ENCODE results near the gene CTLA4. TPM values are rescaled to one million over a fixed set of nuclear protein-coding genes. Genes with fewer than 3 reads are reported as not detected.

Gene CTLA4
- polyA plus RNA-seq, 1 donor (not counting 4 experiments of a cell fraction or from before 2014, with no cell fraction given): not detected

DNA sequence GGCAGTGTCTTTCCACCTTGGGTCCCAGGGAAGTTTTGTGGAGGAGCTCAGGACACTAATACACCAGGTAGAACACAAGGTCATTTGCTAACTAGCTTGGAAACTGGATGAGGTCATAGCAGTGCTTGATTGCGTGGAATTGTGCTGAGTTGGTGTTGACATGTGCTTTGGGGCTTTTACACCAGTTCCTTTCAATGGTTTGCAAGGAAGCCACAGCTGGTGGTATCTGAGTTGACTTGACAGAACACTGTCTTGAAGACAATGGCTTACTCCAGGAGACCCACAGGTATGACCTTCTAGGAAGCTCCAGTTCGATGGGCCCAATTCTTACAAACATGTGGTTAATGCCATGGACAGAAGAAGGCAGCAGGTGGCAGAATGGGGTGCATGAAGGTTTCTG is 5.9 kb downstream of the CTLA4 start:
- FAIRE-seq (no peak), DNase-seq (ENCODE audit: low read depth, low spot score) (no peak)
- dilution Hi-C loops (cut with MboI; ENCODE audit: extremely low pct_ligation_motif_present, low sequenced_read_pairs): no loop called here
- H3K79me2 ChIP-seq (ENCODE audit: control insufficient read depth, insufficient read depth, low read length): no peaks in the 10 kb centered on the region
- no peaks in the 10 kb centered on the region for H3K36me3 ChIP-seq (ENCODE audit: control insufficient read depth in 2 of 2, extremely low read depth in 1 of 2, insufficient read depth in 2 of 2, low read length in 2 of 2)
- H4K20me1 ChIP-seq (ENCODE audit: control insufficient read depth, extremely low read depth, insufficient read depth, low read length): no peaks in the 10 kb centered on the region
- no peak overlapping the region for H3K4me2 ChIP-seq (ENCODE audit: control insufficient read depth, extremely low read depth, insufficient read depth, low read depth, low read length)
- no peak for TF ChIP-seq EZH2 (IDR thresholded peaks at IDR 0.05; ENCODE audit: low read length)
- TF ChIP-seq, protein P1, sequence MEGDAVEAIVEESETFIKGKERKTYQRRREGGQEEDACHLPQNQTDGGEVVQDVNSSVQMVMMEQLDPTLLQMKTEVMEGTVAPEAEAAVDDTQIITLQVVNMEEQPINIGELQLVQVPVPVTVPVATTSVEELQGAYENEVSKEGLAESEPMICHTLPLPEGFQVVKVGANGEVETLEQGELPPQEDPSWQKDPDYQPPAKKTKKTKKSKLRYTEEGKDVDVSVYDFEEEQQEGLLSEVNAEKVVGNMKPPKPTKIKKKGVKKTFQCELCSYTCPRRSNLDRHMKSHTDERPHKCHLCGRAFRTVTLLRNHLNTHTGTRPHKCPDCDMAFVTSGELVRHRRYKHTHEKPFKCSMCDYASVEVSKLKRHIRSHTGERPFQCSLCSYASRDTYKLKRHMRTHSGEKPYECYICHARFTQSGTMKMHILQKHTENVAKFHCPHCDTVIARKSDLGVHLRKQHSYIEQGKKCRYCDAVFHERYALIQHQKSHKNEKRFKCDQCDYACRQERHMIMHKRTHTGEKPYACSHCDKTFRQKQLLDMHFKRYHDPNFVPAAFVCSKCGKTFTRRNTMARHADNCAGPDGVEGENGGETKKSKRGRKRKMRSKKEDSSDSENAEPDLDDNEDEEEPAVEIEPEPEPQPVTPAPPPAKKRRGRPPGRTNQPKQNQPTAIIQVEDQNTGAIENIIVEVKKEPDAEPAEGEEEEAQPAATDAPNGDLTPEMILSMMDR (optimal IDR thresholded peaks at IDR 0.05 in 1 of 3, IDR thresholded peaks at IDR 0.05 in 1 of 3, conservative IDR thresholded peaks at IDR 0.05 in 1 of 3; ENCODE audit: extremely low read depth in 1 of 3, insufficient read depth in 2 of 3, low read length in 3 of 3): no peak
- no peaks in the 10 kb centered on the region for H3K27me3 ChIP-seq (ENCODE audit: control insufficient read depth, extremely low read depth, insufficient read depth, low read length)
- H3K4me3 ChIP-seq (ENCODE audit: control insufficient read depth in 2 of 3, extremely low read depth in 1 of 3, insufficient read depth in 2 of 3, low read depth in 1 of 3, low read length in 3 of 3): no peak overlapping the region
- no peak overlapping the region for H2AFZ ChIP-seq (ENCODE audit: control insufficient read depth, low read length)
- no peak overlapping the region for H3K9ac ChIP-seq (ENCODE audit: control insufficient read depth, extremely low read depth, insufficient read depth, low read length)
- no peaks in the 10 kb centered on the region for H3K9me1 ChIP-seq (ENCODE audit: control insufficient read depth, extremely low read depth, insufficient read depth, low read length)
- H3K4me1 ChIP-seq (ENCODE audit: control insufficient read depth, extremely low read depth, insufficient read depth, low read length): no peaks in the 10 kb centered on the region
- H3K27ac ChIP-seq (ENCODE audit: control insufficient read depth, insufficient read depth, low read length): no peak overlapping the region
- H3K9me3 ChIP-seq (ENCODE audit: control insufficient read depth, low read depth, low read length): no peaks in the 10 kb centered on the region

DNA sequence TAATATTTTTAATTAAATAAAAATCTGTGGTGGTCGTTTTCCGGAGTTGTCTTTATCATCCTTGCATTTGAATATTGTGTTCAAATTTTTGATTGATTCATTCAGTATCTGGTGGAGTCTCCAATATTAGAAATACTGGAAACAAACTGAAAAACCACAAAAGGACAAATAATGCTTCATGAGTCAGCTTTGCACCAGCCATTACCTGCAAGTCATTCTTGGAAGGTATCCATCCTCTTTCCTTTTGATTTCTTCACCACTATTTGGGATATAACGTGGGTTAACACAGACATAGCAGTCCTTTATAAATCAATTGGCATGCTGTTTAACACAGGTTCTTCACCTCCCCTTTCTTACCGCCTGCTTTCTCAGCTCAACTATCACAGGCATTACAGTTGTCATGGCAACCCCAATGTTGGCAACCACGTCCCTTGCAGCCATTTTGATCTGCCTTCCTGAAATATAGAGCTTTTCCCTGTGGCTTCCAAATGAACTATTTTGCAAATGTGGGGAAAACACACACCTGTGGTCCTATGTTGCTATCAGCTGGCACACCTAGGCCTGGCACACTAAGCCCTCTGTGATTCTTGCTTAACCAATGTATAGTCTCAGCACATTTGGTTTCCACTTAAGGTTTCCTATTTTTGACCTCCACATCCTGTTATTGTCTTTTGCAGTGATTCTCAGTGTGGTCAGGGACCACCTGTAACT is 6.5 kb downstream of the CTLA4 start:
- no peak overlapping the region for H3K4me2 ChIP-seq (ENCODE audit: control insufficient read depth, extremely low read depth, insufficient read depth, low read depth, low read length)
- no peaks in the 10 kb centered on the region for H3K27me3 ChIP-seq (ENCODE audit: control insufficient read depth, extremely low read depth, insufficient read depth, low read length)
- TF ChIP-seq EZH2 (IDR thresholded peaks at IDR 0.05; ENCODE audit: low read length): no peak
- TF ChIP-seq, protein P1 (optimal IDR thresholded peaks at IDR 0.05 in 1 of 3, IDR thresholded peaks at IDR 0.05 in 1 of 3, conservative IDR thresholded peaks at IDR 0.05 in 1 of 3; ENCODE audit: extremely low read depth in 1 of 3, insufficient read depth in 2 of 3, low read length in 3 of 3): no peak
- H2AFZ ChIP-seq (ENCODE audit: control insufficient read depth, low read length): no peak overlapping the region
- H3K4me1 ChIP-seq (ENCODE audit: control insufficient read depth, extremely low read depth, insufficient read depth, low read length): no peaks in the 10 kb centered on the region
- no peak overlapping the region for H3K4me3 ChIP-seq (ENCODE audit: control insufficient read depth in 2 of 3, extremely low read depth in 1 of 3, insufficient read depth in 2 of 3, low read depth in 1 of 3, low read length in 3 of 3)
- H3K9ac ChIP-seq (ENCODE audit: control insufficient read depth, extremely low read depth, insufficient read depth, low read length): no peak overlapping the region
- dilution Hi-C loops (cut with MboI; ENCODE audit: extremely low pct_ligation_motif_present, low sequenced_read_pairs): no loop called here
- no peak for DNase-seq (ENCODE audit: low read depth, low spot score)
- no peaks in the 10 kb centered on the region for H3K36me3 ChIP-seq (ENCODE audit: control insufficient read depth in 2 of 2, extremely low read depth in 1 of 2, insufficient read depth in 2 of 2, low read length in 2 of 2)
- H3K27ac ChIP-seq (ENCODE audit: control insufficient read depth, insufficient read depth, low read length): no peak overlapping the region
- H3K79me2 ChIP-seq (ENCODE audit: control insufficient read depth, insufficient read depth, low read length): no peaks in the 10 kb centered on the region
- H3K9me3 ChIP-seq (ENCODE audit: control insufficient read depth, low read depth, low read length): no peaks in the 10 kb centered on the region
- FAIRE-seq: no peak
- H4K20me1 ChIP-seq (ENCODE audit: control insufficient read depth, extremely low read depth, insufficient read depth, low read length): no peaks in the 10 kb centered on the region
- H3K9me1 ChIP-seq (ENCODE audit: control insufficient read depth, extremely low read depth, insufficient read depth, low read length): no peaks in the 10 kb centered on the region

All from keratinocyte (primary cell).